Hair follicle dermal papilla cell (primary cell): Measurements from ENCODE around the gene FBXL5. TPM values are rescaled to one million over a fixed set of nuclear protein-coding genes. Genes with fewer than 3 reads are reported as not detected.

Experiments used
- total RNA-seq: library from RNA; depleted of rRNA; stranded (reverse); fragments of >200 nt; gene quantifications from 2 replicates; pipeline ENCODE4 v1.2.3, GENCODE V29; 2012

Gene FBXL5, protein sequence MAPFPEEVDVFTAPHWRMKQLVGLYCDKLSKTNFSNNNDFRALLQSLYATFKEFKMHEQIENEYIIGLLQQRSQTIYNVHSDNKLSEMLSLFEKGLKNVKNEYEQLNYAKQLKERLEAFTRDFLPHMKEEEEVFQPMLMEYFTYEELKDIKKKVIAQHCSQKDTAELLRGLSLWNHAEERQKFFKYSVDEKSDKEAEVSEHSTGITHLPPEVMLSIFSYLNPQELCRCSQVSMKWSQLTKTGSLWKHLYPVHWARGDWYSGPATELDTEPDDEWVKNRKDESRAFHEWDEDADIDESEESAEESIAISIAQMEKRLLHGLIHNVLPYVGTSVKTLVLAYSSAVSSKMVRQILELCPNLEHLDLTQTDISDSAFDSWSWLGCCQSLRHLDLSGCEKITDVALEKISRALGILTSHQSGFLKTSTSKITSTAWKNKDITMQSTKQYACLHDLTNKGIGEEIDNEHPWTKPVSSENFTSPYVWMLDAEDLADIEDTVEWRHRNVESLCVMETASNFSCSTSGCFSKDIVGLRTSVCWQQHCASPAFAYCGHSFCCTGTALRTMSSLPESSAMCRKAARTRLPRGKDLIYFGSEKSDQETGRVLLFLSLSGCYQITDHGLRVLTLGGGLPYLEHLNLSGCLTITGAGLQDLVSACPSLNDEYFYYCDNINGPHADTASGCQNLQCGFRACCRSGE
- total RNA-seq = 112 and 121 TPM in 2 replicates

DNA sequence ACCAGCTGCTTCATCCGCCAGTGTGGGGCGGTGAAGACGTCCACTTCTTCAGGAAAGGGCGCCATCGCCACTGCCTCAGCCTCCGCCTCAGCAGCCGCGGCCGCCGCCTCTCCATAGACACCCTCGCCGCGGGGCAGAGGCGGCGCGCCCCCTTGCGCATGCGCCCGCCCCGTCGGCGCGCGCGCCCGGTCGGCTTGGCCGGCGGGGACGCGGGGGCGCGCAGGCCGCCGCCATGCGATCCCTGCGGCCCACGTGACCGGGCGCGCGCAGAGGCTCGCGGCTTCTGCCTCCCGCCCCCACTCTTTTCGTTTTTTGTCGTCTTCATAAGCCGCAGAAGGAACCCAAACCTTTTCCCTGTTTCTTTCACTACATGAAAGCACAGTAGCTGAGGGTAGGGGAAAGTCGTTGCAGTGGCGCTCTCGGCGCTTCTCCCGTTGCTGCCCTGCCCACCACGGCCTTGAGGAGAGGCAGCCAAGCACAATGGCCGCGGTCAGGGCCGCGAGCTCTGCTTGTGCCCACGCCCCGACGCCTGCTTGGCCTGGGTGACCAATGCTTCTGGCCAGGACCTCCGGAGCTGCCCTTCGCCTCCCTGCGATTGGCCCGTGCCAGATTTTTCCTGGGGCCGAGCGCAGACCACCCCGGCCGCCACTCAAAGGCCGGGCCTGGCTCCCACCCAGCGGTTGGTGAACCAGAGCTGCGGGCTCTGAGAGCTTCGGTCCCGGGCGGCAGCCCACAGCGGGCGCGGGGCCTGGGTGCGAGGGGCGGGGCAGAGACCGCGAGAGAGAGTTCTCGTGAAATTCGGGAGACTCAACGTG, at the start of gene FBXL5:
TSS of gene FBXL5 (minus strand) at position 135 of the 815 bp plus-strand sequence. CDS start at position 65, 70 bp downstream.

DNA sequence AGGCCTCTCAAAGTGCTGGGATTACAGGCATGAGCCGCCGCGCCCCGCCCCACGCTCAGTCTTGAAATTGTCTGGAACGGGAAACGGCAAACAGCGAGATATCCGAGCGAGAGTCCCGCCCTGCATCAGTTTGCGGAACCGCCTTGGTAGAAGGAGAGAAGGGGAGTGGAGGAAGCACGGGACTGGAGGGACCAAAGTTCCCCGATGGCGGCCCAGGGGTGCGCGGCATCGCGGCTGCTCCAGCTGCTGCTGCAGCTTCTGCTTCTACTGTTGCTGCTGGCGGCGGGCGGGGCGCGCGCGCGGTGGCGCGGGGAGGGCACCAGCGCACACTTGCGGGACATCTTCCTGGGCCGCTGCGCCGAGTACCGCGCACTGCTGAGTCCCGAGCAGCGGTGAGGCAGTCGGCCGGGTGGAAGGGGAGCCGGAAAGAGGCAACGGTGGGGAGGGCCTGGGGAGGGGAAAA, 47.8 kb upstream of the FBXL5 start, which contains the start of gene BST1:
TSS of gene BST1 (plus strand) at position 125 of the 463 bp plus-strand sequence. CDS start at position 205, 80 bp downstream.

DNA sequence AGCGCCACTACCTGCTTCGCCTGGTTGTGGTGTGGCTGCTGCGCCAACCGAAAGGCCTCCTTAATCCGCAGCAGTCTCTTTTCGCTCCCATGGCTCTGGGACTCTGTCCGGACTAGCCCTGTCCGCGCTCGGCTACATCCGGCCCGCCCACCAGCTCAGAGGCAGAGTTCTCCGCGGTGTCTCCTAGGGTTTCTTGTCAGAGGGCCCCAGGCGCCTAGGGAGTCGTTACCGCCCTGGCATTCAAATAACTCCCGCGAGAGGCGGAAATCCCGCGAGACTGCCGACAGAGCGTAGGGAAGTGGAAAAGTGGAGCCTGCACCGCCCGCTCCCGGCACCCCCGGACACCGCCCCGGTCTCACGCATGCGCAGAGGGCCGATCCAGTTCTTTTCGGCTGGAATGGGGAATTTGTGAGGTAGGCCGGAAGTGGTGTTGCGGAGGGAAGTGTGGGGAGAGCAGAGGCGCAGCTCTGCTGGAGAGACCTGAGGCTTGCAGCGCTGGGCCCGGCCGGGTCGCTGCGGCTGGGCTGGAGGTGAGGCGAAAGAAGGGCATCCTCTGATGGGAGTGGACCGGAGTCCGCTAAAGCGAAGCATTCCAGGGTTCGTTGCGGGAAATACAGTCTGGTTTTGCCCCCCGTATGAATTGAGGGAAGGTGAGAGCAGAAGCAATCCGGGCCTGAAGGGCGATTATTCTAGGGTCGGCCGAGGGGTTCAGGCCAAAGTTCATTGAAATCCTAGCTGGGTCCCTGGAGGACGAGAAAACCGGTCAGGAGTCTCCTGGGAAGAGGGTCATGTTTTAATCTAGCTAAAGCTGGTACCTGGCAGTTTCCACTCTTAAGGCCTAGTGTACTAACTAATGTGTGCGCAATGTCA, 26.4 kb upstream of the FBXL5 start, which contains the start of gene FAM200B:
TSS of gene FAM200B (plus strand) at position 456 of the 870 bp plus-strand sequence. CDS start 5,151 bp downstream, outside the sequence.

Other genes starting within 250 kb of the FBXL5 start
- 0.12 and 0.16 TPM in 2 replicates for gene C1QTNF7, start 227.3 kb downstream of the FBXL5 start, total RNA-seq
- gene CC2D2A, start 185.5 kb downstream of the FBXL5 start, total RNA-seq = 16.2 and 17.4 TPM in 2 replicates
- 15.9 and 23.3 TPM in 2 replicates for gene FAM200B, start 26.5 kb upstream of the FBXL5 start, total RNA-seq
- 10.2 and 11.8 TPM in 2 replicates for gene BST1, start 47.7 kb upstream of the FBXL5 start, total RNA-seq
- not detected in 2 replicates for gene CD38, start 123.0 kb upstream of the FBXL5 start, total RNA-seq